ENCODE results near the gene LPIN1. TPM values are rescaled to one million over a fixed set of nuclear protein-coding genes. Genes with fewer than 3 reads are reported as not detected.

Gene LPIN1
- total RNA-seq, 2 donors from 2014 or later: 15.0 to 47.5 TPM

DNA sequence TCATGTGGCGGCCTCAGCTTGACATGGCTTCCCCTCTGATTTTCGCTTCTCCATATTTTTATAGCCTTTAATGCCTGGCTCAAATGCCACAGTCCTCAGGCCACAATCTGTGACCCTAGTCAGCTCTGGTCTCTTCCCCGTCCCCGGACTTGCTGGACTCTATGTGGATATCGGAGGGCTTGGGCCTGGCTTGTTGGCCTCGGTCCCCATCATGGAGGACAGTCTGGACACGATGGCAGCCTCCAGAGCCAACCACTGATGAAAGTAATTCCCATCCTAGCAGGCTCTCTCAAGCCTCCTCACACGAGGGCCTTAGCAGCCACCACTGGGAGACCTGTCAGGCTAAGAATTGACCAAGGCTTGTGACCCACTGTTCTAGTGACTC is 61.6 kb downstream of the LPIN1 start:
- intact Hi-C loops (cut with DNase I): no loop called here
- DNase-seq (no peak), ATAC-seq (no peak)
- Histone ChIP-seq H3K27me3 (no peaks in the 10 kb centered on the region), H3K27ac (no peak overlapping the region), H3K4me3 (no peak overlapping the region), H3K9me3 (no peaks in the 10 kb centered on the region), H3K36me3 (replicated peaks in 1 of 2; ENCODE audit: insufficient read depth in 1 of 2, low read depth in 2 of 2) (peaks cover 0 to 17% of the 10 kb centered on the region in 2 donors), H3K4me1 (no peaks in the 10 kb centered on the region)
- 89 to 93% methylated on average over 7 to 8 of the region's 8 CpGs for WGBS, 2 donors
- TF ChIP-seq POLR2A (IDR thresholded peaks at IDR 0.05): no peak
- TF ChIP-seq, protein P1, sequence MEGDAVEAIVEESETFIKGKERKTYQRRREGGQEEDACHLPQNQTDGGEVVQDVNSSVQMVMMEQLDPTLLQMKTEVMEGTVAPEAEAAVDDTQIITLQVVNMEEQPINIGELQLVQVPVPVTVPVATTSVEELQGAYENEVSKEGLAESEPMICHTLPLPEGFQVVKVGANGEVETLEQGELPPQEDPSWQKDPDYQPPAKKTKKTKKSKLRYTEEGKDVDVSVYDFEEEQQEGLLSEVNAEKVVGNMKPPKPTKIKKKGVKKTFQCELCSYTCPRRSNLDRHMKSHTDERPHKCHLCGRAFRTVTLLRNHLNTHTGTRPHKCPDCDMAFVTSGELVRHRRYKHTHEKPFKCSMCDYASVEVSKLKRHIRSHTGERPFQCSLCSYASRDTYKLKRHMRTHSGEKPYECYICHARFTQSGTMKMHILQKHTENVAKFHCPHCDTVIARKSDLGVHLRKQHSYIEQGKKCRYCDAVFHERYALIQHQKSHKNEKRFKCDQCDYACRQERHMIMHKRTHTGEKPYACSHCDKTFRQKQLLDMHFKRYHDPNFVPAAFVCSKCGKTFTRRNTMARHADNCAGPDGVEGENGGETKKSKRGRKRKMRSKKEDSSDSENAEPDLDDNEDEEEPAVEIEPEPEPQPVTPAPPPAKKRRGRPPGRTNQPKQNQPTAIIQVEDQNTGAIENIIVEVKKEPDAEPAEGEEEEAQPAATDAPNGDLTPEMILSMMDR (IDR thresholded peaks at IDR 0.05): no peak

DNA sequence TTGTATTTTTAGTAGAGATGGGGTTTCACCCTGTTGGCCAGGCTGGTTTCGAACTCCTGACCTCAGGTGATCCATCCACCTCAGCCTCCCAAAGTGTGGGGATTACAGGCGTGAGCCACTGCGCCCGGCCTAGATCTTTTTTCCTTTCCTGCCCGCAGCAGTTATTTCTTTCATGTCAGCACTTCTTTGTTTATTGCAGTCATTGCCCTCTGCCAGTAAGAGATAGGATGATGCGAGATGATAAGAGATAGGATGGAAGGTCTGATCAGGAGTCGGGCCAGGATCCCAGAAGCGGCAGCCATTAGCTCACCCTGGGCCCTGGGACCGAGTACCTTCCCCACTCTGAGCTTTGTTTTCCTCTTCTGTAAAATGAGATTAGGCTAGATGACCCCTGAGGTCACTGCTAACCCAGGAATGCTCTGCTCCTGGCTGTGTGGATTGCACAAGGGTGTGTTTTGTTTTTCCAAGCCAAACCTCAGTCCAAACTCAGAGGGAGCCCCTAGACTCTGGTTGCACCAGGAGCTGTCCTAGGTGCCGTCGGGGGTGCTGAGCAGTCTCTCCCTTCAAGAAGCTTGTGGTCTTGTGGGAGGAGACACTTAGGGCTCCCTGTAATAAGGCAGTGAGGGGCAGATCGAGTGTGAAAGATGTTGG is 63.3 kb downstream of the LPIN1 start:
- TF ChIP-seq, protein P1 (IDR thresholded peaks at IDR 0.05): no peak
- no peak for TF ChIP-seq POLR2A (IDR thresholded peaks at IDR 0.05)
- WGBS, 2 donors: 89 to 90% methylated on average over 12 of the region's 12 CpGs
- ATAC-seq (no peak), DNase-seq (no peak)
- Histone ChIP-seq H3K27ac (no peak overlapping the region), H3K36me3 (replicated peaks in 1 of 2; ENCODE audit: insufficient read depth in 1 of 2, low read depth in 2 of 2) (peaks cover 0 to 9% of the 10 kb centered on the region in 2 donors), H3K27me3 (no peaks in the 10 kb centered on the region), H3K9me3 (no peaks in the 10 kb centered on the region), H3K4me3 (no peak overlapping the region), H3K4me1 (no peaks in the 10 kb centered on the region)
- intact Hi-C loops (cut with DNase I): no loop called here

DNA sequence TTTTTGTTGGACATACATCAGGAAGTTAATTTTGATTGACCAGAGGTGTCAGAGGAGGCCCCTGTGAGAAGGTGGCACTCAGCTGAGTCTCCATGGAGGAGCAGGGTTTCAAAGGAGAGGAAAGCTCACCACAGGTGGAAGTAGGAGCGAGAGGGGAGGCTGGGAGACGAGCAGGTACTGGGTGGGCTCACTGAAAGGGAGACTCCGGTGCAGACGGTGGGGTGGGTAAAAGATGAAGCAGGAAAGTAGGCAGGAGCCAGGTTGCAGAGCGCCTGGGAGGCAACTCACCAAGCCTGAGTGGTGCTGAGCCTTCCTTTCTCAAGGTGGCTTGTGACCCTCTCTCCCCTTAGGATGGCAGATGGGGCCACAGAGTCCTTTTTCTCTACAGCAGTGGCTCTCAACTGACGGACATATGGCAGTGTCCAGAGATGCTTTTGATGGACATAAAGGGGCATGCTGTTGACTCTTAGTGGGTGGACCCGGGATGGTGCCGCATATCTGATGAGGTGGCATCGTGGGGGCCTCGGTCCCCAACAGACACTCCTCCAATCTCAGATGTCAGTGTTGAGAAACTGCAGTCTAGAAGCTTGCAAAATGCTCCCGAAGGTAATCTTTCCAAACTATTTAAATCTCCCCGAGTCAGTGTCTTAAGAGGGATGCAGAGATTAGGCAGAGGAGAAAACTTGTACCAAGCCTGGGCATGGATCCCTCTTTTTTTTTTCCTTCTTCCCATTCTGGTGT is 64.0 kb downstream of the LPIN1 start:
- no peaks in the 10 kb centered on the region for H3K9me3 ChIP-seq
- no peaks in the 10 kb centered on the region for H3K27me3 ChIP-seq
- no peak overlapping the region for H3K4me3 ChIP-seq
- no peak overlapping the region for H3K27ac ChIP-seq
- 95 to 96% methylated on average over 12 of the region's 12 CpGs for WGBS, 2 donors
- H3K36me3 ChIP-seq (replicated peaks in 1 of 2; ENCODE audit: insufficient read depth in 1 of 2, low read depth in 2 of 2): peaks cover 0 to 4% of the 10 kb centered on the region in 2 donors
- no peak for TF ChIP-seq POLR2A (IDR thresholded peaks at IDR 0.05)
- TF ChIP-seq, protein P1 (IDR thresholded peaks at IDR 0.05): no peak
- H3K4me1 ChIP-seq: no peaks in the 10 kb centered on the region
- DNase-seq (no peak), ATAC-seq (no peak)
- intact Hi-C loops (cut with DNase I): no loop called here

DNA sequence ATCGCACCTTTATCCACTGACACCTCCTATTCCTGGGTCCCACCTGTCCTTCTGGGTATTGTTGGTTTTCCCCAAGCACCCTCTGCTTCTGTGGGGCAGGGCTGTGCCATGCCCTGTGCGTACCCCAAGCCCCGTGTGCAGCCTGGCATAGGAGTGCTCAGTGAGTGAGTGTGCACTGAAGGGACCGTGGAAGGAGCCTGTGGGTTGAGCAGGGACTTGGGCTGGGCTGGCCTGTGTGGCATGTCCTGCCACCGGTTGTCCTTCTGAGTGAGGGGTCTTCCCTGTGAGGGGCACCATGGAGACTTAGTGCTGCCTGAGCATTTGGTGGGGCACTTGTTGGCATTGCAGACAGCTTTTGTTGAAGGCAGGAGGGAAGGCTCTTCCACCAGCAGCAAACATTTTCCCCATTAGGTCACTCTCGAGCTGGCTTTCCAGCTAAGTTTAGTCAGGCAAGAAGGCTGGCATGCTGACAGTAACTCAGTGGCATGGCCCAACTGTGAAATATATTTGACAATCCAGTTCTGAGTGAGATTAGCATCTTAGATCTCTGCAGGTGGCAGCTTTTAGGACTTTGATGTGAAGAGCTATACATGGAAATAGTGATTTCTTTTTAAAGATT is 64.7 kb downstream of the LPIN1 start:
- 86 to 91% methylated on average over 4 to 6 of the region's 6 CpGs for WGBS, 2 donors
- TF ChIP-seq POLR2A (IDR thresholded peaks at IDR 0.05): no peak
- TF ChIP-seq, protein P1 (IDR thresholded peaks at IDR 0.05): no peak
- intact Hi-C loops (cut with DNase I): no loop called here
- Histone ChIP-seq H3K36me3 (replicated peaks in 1 of 2; ENCODE audit: insufficient read depth in 1 of 2, low read depth in 2 of 2) (peaks cover 0 to 2% of the 10 kb centered on the region in 2 donors), H3K27me3 (no peaks in the 10 kb centered on the region), H3K4me1 (no peaks in the 10 kb centered on the region), H3K27ac (no peak overlapping the region), H3K9me3 (no peaks in the 10 kb centered on the region), H3K4me3 (no peak overlapping the region)
- DNase-seq: no peak
- no peak for ATAC-seq
